ENCODE data around the gene ACTN1.
"Not testable (repeated sequence)": the region's sequence is repeated elsewhere in the genome, so short reads cannot be mapped to it uniquely, and the experiment has no call there.

Gene ACTN1

GRCh38 chr14:68973639-68974038 lies 5.5 kb downstream of the ACTN1 start:
- peaks cover 90% of the 10 kb centered on the region for H3K36me3 ChIP-seq (ENCODE audit: insufficient read depth, insufficient read length, low read length)
- H3K9me3 ChIP-seq (ENCODE audit: insufficient read depth, low read length) = no peaks in the 10 kb centered on the region
- TF ChIP-seq SUZ12 (IDR thresholded peaks at IDR 0.05; ENCODE audit: extremely low read depth, insufficient read depth, insufficient read length) = no peak
- no peak overlapping the region for H3K4me3 ChIP-seq (ENCODE audit: insufficient read length, low read depth)
- no peaks in the 10 kb centered on the region for H3K27me3 ChIP-seq (ENCODE audit: insufficient read depth, insufficient read length)
- peaks cover 12% of the 10 kb centered on the region for H3K4me1 ChIP-seq (ENCODE audit: insufficient read depth, insufficient read length)
- no peak for DNase-seq (ENCODE audit: low read depth, low spot score)
- H3K9ac ChIP-seq (ENCODE audit: insufficient read length, low read depth) = no peak overlapping the region

- peaks cover 94% of the 10 kb centered on the region for H3K36me3 ChIP-seq (ENCODE audit: insufficient read depth, insufficient read length, low read length)
- H3K4me1 ChIP-seq (ENCODE audit: insufficient read depth, insufficient read length) = peaks cover 12% of the 10 kb centered on the region
Observed at GRCh38 chr14:68973219-68973565, 5.9 kb downstream of the ACTN1 start.

GRCh38 chr14:68972507-68973218 lies 6.4 kb downstream of the ACTN1 start:
- Histone ChIP-seq H3K36me3 (ENCODE audit: insufficient read depth, insufficient read length, low read length) (peaks cover 96% of the 10 kb centered on the region), H3K9ac (ENCODE audit: insufficient read length, low read depth) (no peak overlapping the region), H3K9me3 (ENCODE audit: insufficient read depth, low read length) (no peaks in the 10 kb centered on the region), H3K27me3 (ENCODE audit: insufficient read depth, insufficient read length) (no peaks in the 10 kb centered on the region), H3K4me1 (ENCODE audit: insufficient read depth, insufficient read length) (peaks cover 15% of the 10 kb centered on the region), H3K4me3 (ENCODE audit: insufficient read length, low read depth) (no peak overlapping the region)
- no peak for DNase-seq (ENCODE audit: low read depth, low spot score)
- no peak for TF ChIP-seq ZNF274 (IDR thresholded peaks at IDR 0.05; ENCODE audit: low read depth, low read length)
- no peak for TF ChIP-seq SUZ12 (IDR thresholded peaks at IDR 0.05; ENCODE audit: extremely low read depth, insufficient read depth, insufficient read length)
- no peak for TF ChIP-seq YY1 (IDR thresholded peaks at IDR 0.05; ENCODE audit: insufficient read depth, insufficient read length)

More at GRCh38 chr14:68973219-68973565, 5.9 kb downstream of the ACTN1 start:
- H3K4me3 ChIP-seq (ENCODE audit: insufficient read length, low read depth); H3K9ac ChIP-seq (ENCODE audit: insufficient read length, low read depth); H3K9me3 ChIP-seq (ENCODE audit: insufficient read depth, low read length); H3K27me3 ChIP-seq (ENCODE audit: insufficient read depth, insufficient read length); DNase-seq (ENCODE audit: low read depth, low spot score): not testable (repeated sequence)

- no peaks in the 10 kb centered on the region for H3K27me3 ChIP-seq (ENCODE audit: insufficient read depth, insufficient read length)
- H3K9ac ChIP-seq (ENCODE audit: insufficient read length, low read depth) = no peak overlapping the region
- H3K36me3 ChIP-seq (ENCODE audit: insufficient read depth, insufficient read length, low read length) = peaks cover 98% of the 10 kb centered on the region
Observed at GRCh38 chr14:68971411-68972035, 7.6 kb downstream of the ACTN1 start.

GRCh38 chr14:68970736-68971135 lies 8.4 kb downstream of the ACTN1 start:
- Histone ChIP-seq H3K36me3 (ENCODE audit: insufficient read depth, insufficient read length, low read length) (peaks cover 98% of the 10 kb centered on the region), H3K4me3 (ENCODE audit: insufficient read length, low read depth) (no peak overlapping the region), H3K9ac (ENCODE audit: insufficient read length, low read depth) (no peak overlapping the region), H3K27me3 (ENCODE audit: insufficient read depth, insufficient read length) (no peaks in the 10 kb centered on the region), H3K9me3 (ENCODE audit: insufficient read depth, low read length) (no peaks in the 10 kb centered on the region), H3K4me1 (ENCODE audit: insufficient read depth, insufficient read length) (peaks cover 8% of the 10 kb centered on the region)
- TF ChIP-seq ZNF274 (IDR thresholded peaks at IDR 0.05; ENCODE audit: low read depth, low read length) (no peak), SUZ12 (IDR thresholded peaks at IDR 0.05; ENCODE audit: extremely low read depth, insufficient read depth, insufficient read length) (no peak), YY1 (IDR thresholded peaks at IDR 0.05; ENCODE audit: insufficient read depth, insufficient read length) (no peak)
- no peak for DNase-seq (ENCODE audit: low read depth, low spot score)

More at GRCh38 chr14:68971411-68972035, 7.6 kb downstream of the ACTN1 start:
- Histone ChIP-seq H3K4me3 (ENCODE audit: insufficient read length, low read depth) (no peak overlapping the region), H3K4me1 (ENCODE audit: insufficient read depth, insufficient read length) (peaks cover 11% of the 10 kb centered on the region), H3K9me3 (ENCODE audit: insufficient read depth, low read length) (no peaks in the 10 kb centered on the region)
- TF ChIP-seq ZNF274 (IDR thresholded peaks at IDR 0.05; ENCODE audit: low read depth, low read length) (no peak), YY1 (IDR thresholded peaks at IDR 0.05; ENCODE audit: insufficient read depth, insufficient read length) (no peak), SUZ12 (IDR thresholded peaks at IDR 0.05; ENCODE audit: extremely low read depth, insufficient read depth, insufficient read length) (no peak)
- no peak for DNase-seq (ENCODE audit: low read depth, low spot score)

- DNase-seq (ENCODE audit: low read depth, low spot score) = no peak
- peaks cover 98% of the 10 kb centered on the region for H3K36me3 ChIP-seq (ENCODE audit: insufficient read depth, insufficient read length, low read length)
- no peak overlapping the region for H3K9ac ChIP-seq (ENCODE audit: insufficient read length, low read depth)
- peaks cover 8% of the 10 kb centered on the region for H3K4me1 ChIP-seq (ENCODE audit: insufficient read depth, insufficient read length)
- H3K27me3 ChIP-seq (ENCODE audit: insufficient read depth, insufficient read length) = no peaks in the 10 kb centered on the region
- H3K4me3 ChIP-seq (ENCODE audit: insufficient read length, low read depth) = no peak overlapping the region
- no peak for TF ChIP-seq YY1 (IDR thresholded peaks at IDR 0.05; ENCODE audit: insufficient read depth, insufficient read length)
- no peak for TF ChIP-seq SUZ12 (IDR thresholded peaks at IDR 0.05; ENCODE audit: extremely low read depth, insufficient read depth, insufficient read length)
- TF ChIP-seq ZNF274 (IDR thresholded peaks at IDR 0.05; ENCODE audit: low read depth, low read length) = no peak
- H3K9me3 ChIP-seq (ENCODE audit: insufficient read depth, low read length) = no peaks in the 10 kb centered on the region
Observed at GRCh38 chr14:68970038-68970612, 9.0 kb downstream of the ACTN1 start.

- H3K36me3 ChIP-seq (ENCODE audit: insufficient read depth, insufficient read length, low read length) = peaks cover 98% of the 10 kb centered on the region
- no peak overlapping the region for H3K4me3 ChIP-seq (ENCODE audit: insufficient read length, low read depth)
- no peak for DNase-seq (ENCODE audit: low read depth, low spot score)
- no peak overlapping the region for H3K9ac ChIP-seq (ENCODE audit: insufficient read length, low read depth)
- peaks cover 9% of the 10 kb centered on the region for H3K4me1 ChIP-seq (ENCODE audit: insufficient read depth, insufficient read length)
- TF ChIP-seq ZNF274 (IDR thresholded peaks at IDR 0.05; ENCODE audit: low read depth, low read length) (no peak), YY1 (IDR thresholded peaks at IDR 0.05; ENCODE audit: insufficient read depth, insufficient read length) (no peak), SUZ12 (IDR thresholded peaks at IDR 0.05; ENCODE audit: extremely low read depth, insufficient read depth, insufficient read length) (no peak)
- H3K27me3 ChIP-seq (ENCODE audit: insufficient read depth, insufficient read length) = no peaks in the 10 kb centered on the region
- H3K9me3 ChIP-seq (ENCODE audit: insufficient read depth, low read length) = no peaks in the 10 kb centered on the region
Observed at GRCh38 chr14:68969278-68970033, 9.6 kb downstream of the ACTN1 start.

Measured in NT2/D1 (cell line).